ENCODE data around the gene DLGAP1.

The DLGAP1 gene

GRCh38 chr18:4004183-4004829 lies 450.8 kb downstream of the DLGAP1 start:
- Histone ChIP-seq H3K4me3 (replicated peaks; ENCODE audit: low read depth, low read length) (no peak overlapping the region), H3K27me3 (replicated peaks; ENCODE audit: control insufficient read depth, insufficient read depth, low read length) (no peaks in the 10 kb centered on the region), H3K36me3 (ENCODE audit: control insufficient read depth, insufficient read depth, low read length) (no peaks in the 10 kb centered on the region)
- TF ChIP-seq CTCF (IDR thresholded peaks at IDR 0.05; ENCODE audit: insufficient read depth, low read length, poor library complexity, severe bottlenecking) = no peak
- DNase-seq (ENCODE audit: extremely low read depth, insufficient read length) = no peak

GRCh38 chr18:3998698-3999333 lies 456.3 kb downstream of the DLGAP1 start:
- Histone ChIP-seq H3K36me3 (ENCODE audit: control insufficient read depth, insufficient read depth, low read length) (no peaks in the 10 kb centered on the region), H3K4me3 (replicated peaks; ENCODE audit: low read depth, low read length) (no peak overlapping the region), H3K27me3 (replicated peaks; ENCODE audit: control insufficient read depth, insufficient read depth, low read length) (no peaks in the 10 kb centered on the region)
- TF ChIP-seq CTCF (IDR thresholded peaks at IDR 0.05; ENCODE audit: insufficient read depth, low read length, poor library complexity, severe bottlenecking) = peak; percentile 70
- no peak for DNase-seq (ENCODE audit: extremely low read depth, insufficient read length)

GRCh38 chr18:3995476-3996102 lies 459.5 kb downstream of the DLGAP1 start:
- no peaks in the 10 kb centered on the region for H3K36me3 ChIP-seq (ENCODE audit: control insufficient read depth, insufficient read depth, low read length)
- no peak for DNase-seq (ENCODE audit: extremely low read depth, insufficient read length)
- H3K27me3 ChIP-seq (replicated peaks; ENCODE audit: control insufficient read depth, insufficient read depth, low read length) = no peaks in the 10 kb centered on the region
- peak; percentile 91 for TF ChIP-seq CTCF (IDR thresholded peaks at IDR 0.05; ENCODE audit: insufficient read depth, low read length, poor library complexity, severe bottlenecking)
- no peak overlapping the region for H3K4me3 ChIP-seq (replicated peaks; ENCODE audit: low read depth, low read length)

- no peak for DNase-seq (ENCODE audit: extremely low read depth, insufficient read length)
- TF ChIP-seq CTCF (IDR thresholded peaks at IDR 0.05; ENCODE audit: insufficient read depth, low read length, poor library complexity, severe bottlenecking) = no peak
- H3K27me3 ChIP-seq (replicated peaks; ENCODE audit: control insufficient read depth, insufficient read depth, low read length) = no peaks in the 10 kb centered on the region
- H3K4me3 ChIP-seq (replicated peaks; ENCODE audit: low read depth, low read length) = no peak overlapping the region
- H3K36me3 ChIP-seq (ENCODE audit: control insufficient read depth, insufficient read depth, low read length) = no peaks in the 10 kb centered on the region
Measured at GRCh38 chr18:3993941-3994687, 461.0 kb downstream of the DLGAP1 start.

GRCh38 chr18:3985664-3986063 lies 469.4 kb downstream of the DLGAP1 start:
- Histone ChIP-seq H3K36me3 (ENCODE audit: control insufficient read depth, insufficient read depth, low read length) (no peaks in the 10 kb centered on the region), H3K4me3 (replicated peaks; ENCODE audit: low read depth, low read length) (no peak overlapping the region), H3K27me3 (replicated peaks; ENCODE audit: control insufficient read depth, insufficient read depth, low read length) (no peaks in the 10 kb centered on the region)
- no peak for DNase-seq (ENCODE audit: extremely low read depth, insufficient read length)
- TF ChIP-seq CTCF (IDR thresholded peaks at IDR 0.05; ENCODE audit: insufficient read depth, low read length, poor library complexity, severe bottlenecking) = no peak

Data from GM06990 (cell line).